Kidney (tissue), 14 donors: ENCODE results near the gene GYPC. TPM values are rescaled to one million over a fixed set of nuclear protein-coding genes. Genes with fewer than 3 reads are reported as not detected.
"Not testable (repeated sequence)": the region's sequence is repeated elsewhere in the genome, so short reads cannot be mapped to it uniquely, and the experiment has no call there.

ENCODE experiments used
- DNase-seq, 5 donors: peaks; one replicate each; pipeline ENCODE4 v3.0.0-alpha.2; 2013 to 2020
- FAIRE-seq: peaks from 2 replicates; lab custom pipeline; 2012; peaks lifted over from hg19 to GRCh38; lab: Jason Lieb, UNC
- H3K27ac ChIP-seq, 2 donors: one replicate each; pipeline ENCODE4 v1.7.0; 2013; ENCODE audit warnings: low read depth in 2 of 2, low read length in 2 of 2, inconsistent platforms in 1 of 2
- H3K27me3 ChIP-seq: one replicate; pipeline ENCODE4 v1.7.1; 2013; ENCODE audit warnings: low read length, inconsistent platforms; ENCODE audit not compliant: control insufficient read depth, insufficient read depth
- H3K36me3 ChIP-seq, 3 donors: one replicate each; pipeline versions ENCODE4 v1.7.0 to v1.7.1; 2013; ENCODE audit warnings: low read length in 3 of 3, control low read depth in 1 of 3, inconsistent platforms in 1 of 3; ENCODE audit not compliant: insufficient read depth in 3 of 3, control insufficient read depth in 2 of 3
- H3K4me1 ChIP-seq, 3 donors: one replicate each; pipeline versions ENCODE4 v1.7.0 to v1.7.1; 2013; ENCODE audit warnings: low read length in 3 of 3, inconsistent platforms in 1 of 3, low read depth in 1 of 3; ENCODE audit not compliant: control insufficient read depth in 2 of 3, insufficient read depth in 2 of 3
- H3K4me3 ChIP-seq, 3 donors: one replicate each; pipeline versions ENCODE4 v1.7.0 to v1.8.1; 2013; ENCODE audit warnings: low read length in 3 of 3, control low read depth in 1 of 3, inconsistent platforms in 1 of 3
- H3K9ac ChIP-seq, 3 donors: one replicate each; pipeline versions ENCODE4 v1.7.0 to v1.7.1; 2013; ENCODE audit warnings: low read length in 3 of 3, control low read depth in 1 of 3, inconsistent platforms in 1 of 3
- H3K9me3 ChIP-seq, 3 donors: one replicate each; pipeline versions ENCODE4 v1.7.0 to v1.7.1; 2013; ENCODE audit warnings: low read length in 3 of 3, control low read depth in 1 of 3, inconsistent platforms in 1 of 3; ENCODE audit not compliant: control insufficient read depth in 2 of 3, insufficient read depth in 1 of 3
- CTCF ChIP-seq: IDR thresholded peaks from 3 replicates; pipeline ENCODE4 v1.5.1; 2012; ENCODE audit warnings: mild to moderate bottlenecking, moderate library complexity, borderline replicate concordance; ENCODE audit not compliant: insufficient read depth; ENCODE audit errors: extremely low read depth
- intact Hi-C: fragments of 100-400 bp; cut with DNase I; formaldehyde crosslinking; loops from one replicate; pipeline ENCODE4 v1.11.1; 2022
- polyA plus RNA-seq: library from polyadenylated mRNA; stranded (reverse); fragments of 350-450 nt; fragmentation: Illumina TruSeq; extraction: RNeasy Lipid Tissue Mini Kit (QIAGEN cat#74804); gene quantifications from one replicate; pipeline ENCODE4 v1.2.3, GENCODE V29; 2014; ENCODE audit warnings: low read depth, low replicate concordance; ENCODE audit not compliant: insufficient read depth
- total RNA-seq: library from RNA; stranded (reverse); fragmentation: NEBNext Ultra II Directional; extraction: Animal tissue kit (Norgen Biotek cat#: 25700); gene quantifications from one replicate; pipeline ENCODE4 v1.2.1, GENCODE V29; 2021
- donor health status: control.
- donor health status: control.
- donor health status: control.
- donor health status: control.
- donor health status: control.
- donor health status: DM: yes; HTN: yes; CAD: no.
- donor health status: Normal renal cell carcinoma (clear cell type).

GYPC gene
- total and polyA plus RNA-seq, 2 donors from 2014 or later = 51.1 to 61.9 TPM

DNA sequence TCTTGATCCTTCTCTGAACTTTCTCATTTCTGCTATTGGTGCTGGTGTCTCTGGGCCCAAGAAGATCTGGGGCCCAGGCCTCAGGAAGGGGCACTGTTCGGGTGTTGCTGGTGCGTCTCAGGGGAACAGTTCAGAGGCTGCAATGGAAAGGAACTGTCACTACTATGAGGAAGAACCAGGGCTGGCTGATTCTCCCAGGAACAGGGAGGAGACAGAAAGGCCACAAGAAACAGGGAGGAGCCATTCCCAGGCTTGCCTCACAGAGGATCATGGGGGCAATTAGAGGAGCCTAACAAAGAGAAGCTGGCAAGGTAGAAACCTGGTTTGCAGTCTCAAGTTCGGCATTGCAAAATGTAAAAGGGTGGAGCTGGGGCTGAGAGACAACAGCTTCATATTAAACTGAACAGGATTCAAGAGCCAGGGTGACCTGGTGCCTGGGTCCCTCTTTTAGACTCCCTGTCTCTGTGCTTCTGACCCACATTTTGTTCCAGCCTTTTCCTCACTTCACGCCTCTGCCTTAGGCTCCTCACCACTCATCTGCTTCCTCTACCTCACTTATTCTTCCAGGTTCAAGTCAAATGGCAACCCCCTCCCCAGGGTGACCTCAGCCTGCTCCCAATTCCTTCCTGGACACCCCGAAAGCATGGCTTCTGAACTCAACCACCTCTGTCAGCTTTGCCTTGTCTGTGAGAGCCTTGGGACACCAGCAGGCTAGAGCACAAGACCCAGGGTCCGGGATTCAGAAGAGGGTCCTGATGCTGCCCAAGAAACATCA lies 58.4 kb downstream of the GYPC start:
- intact Hi-C loops = no loop called here
- no peak for DNase-seq
- no peak for FAIRE-seq
- Histone ChIP-seq H3K36me3 (no peaks in the 10 kb centered on the region), H3K4me1 (peaks cover 0 to 3% (median 0%) of the 10 kb centered on the region in 3 donors), H3K9me3 (no peaks in the 10 kb centered on the region), H3K9ac (no peak overlapping the region), H3K27me3 (no peaks in the 10 kb centered on the region), H3K27ac (no peak overlapping the region), H3K4me3 (no peak overlapping the region)
- no peak for TF ChIP-seq CTCF

- no peaks in the 10 kb centered on the region for H3K9me3 ChIP-seq
- H3K36me3 ChIP-seq = no peaks in the 10 kb centered on the region
- peaks cover 0 to 3% (median 0%) of the 10 kb centered on the region in 3 donors for H3K4me1 ChIP-seq
- H3K4me3 ChIP-seq = no peak overlapping the region
- no peaks in the 10 kb centered on the region for H3K27me3 ChIP-seq
- no peak for TF ChIP-seq CTCF
- intact Hi-C loops = no loop called here
- no peak overlapping the region for H3K9ac ChIP-seq
- FAIRE-seq = no peak
- no peak for DNase-seq
- H3K27ac ChIP-seq = no peak overlapping the region
These were observed 59.2 kb downstream of the GYPC start for GRCh38 chr2:126715111-126715510.

DNA sequence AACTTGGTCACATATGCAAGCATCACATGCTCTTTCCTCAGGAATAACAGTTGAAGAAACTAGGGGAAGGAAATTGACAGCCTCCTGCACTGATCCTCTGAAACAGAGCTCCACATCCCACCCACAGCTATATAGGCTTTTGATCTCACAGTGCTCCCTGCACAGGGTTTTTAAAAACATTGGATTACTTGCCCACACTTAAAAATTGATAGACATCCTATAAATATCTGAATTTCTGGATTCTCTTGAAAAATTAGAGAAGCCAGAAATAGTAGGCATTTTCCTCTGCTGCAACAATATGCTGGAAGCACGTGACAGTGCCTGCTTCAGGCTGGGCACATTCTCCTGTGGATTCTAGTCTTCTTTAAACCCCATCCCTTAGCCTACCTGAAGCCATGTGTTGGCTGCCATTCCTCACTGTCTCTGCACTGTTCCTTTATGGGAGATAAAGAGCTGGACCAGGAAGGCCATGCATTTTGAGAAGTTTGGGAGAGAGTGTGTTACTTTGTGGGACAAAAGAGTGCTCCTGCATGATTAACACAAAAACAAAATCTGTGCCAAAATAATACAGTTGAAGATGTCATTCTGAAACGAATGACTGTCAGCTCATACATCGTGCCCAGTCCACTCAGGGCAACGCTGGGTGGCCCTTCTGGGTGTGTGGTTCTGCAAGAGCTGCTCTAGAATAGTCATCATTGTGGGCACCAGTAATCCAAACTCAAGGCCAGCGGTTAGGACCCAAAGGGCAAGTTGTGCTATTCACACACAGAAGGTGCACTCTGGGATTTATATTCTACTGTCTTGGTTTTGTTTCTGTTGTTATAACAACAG lies 59.8 kb downstream of the GYPC start:
- H3K9me3 ChIP-seq = no peaks in the 10 kb centered on the region
- intact Hi-C loops = no loop called here
- no peak overlapping the region for H3K4me3 ChIP-seq
- H3K9ac ChIP-seq = no peak overlapping the region
- peaks cover 0 to 3% (median 0%) of the 10 kb centered on the region in 3 donors for H3K4me1 ChIP-seq
- FAIRE-seq (no peak), DNase-seq (no peak)
- H3K36me3 ChIP-seq = no peaks in the 10 kb centered on the region
- no peak for TF ChIP-seq CTCF
- no peak overlapping the region for H3K27ac ChIP-seq
- H3K27me3 ChIP-seq = no peaks in the 10 kb centered on the region

- H3K27me3 ChIP-seq, H3K9ac ChIP-seq, DNase-seq, H3K4me3 ChIP-seq, H3K27ac ChIP-seq, intact Hi-C loops, H3K36me3 ChIP-seq, FAIRE-seq, H3K9me3 ChIP-seq, H3K4me1 ChIP-seq: not testable (repeated sequence)
These were observed 61.3 kb downstream of the GYPC start for GRCh38 chr2:126717277-126717676.
